Activated T-cell treated with anti-CD3 and anti-CD28 coated beads for 24 hours (primary cell): ENCODE measurements around the gene RNF26.

Experiments used
- DNase-seq: peaks from one replicate; pipeline ENCODE4 v3.0.0-alpha.2; 2020; ENCODE audit warnings: low read depth

RNF26 gene

DNA sequence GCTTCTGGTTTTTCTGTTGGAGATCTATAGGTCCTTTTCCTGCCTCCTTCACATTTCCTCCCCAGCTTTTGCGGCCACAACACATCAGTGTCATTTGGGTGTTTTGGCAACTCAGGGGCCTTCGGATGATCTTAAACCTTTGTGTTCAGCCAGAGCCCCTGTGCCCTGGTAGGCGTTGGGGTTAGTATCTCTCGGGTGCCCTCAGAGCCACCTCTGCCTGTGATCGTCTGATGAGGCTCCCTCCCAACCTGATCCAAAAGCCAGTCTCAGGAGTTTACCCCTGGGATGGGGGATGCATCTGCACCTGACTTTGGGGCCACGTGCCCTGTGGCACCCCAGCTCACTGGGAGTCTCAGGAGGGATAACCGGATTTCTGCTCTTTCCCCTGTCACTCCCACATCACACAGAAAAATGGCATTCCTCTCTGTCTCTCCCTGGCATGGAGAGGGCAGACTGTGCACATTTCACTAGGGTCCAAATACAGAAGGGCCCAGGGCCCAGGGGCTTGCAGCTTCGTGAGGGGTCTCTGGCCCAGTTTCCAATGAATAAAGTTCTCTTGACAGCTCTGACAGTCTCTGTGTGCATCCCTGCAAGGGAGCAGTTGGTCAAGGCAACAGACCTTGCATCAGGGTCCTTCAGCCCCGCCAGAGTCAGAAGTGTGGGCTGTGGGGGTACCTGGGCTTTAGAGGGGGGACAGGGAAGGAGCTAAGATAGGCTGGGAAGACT is 2.6 kb downstream of the RNF26 start:
- no peak for DNase-seq

DNA sequence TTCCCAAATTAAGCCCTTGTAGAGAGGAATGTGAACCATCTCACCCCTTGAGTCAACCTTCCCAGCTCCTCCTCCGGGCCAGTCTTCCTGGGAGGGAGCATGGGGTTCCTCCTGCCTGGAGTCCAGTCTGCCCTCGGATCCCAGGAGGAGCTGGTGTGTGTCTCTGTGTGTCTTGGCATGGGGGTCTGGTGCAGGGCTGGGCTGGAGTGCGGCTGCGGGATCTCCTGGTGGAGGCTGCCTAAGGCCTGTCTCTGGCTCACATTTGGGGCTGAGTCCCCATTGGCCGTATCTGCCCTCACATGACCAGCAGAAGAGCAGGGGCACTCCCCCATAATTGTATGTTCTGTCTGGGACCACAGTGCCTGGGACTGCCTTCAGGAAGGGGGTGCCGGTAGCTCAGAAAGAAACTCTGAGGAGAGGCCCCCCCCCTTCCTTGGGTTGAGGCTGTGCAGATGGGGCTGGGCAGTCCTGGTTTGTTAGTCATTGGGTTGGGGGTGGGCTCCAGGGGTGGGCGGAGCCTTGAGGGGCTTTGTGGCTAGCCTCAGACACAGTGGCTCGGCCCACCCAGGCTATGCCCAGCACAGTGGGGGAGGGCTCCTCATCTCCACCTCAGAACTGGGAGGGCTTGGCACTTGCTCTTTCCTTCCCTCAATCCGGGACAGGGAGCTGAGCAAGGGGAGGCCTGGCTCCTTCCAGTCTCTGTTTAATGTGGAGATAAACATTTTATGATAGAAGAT is 3.4 kb downstream of the RNF26 start:
- DNase-seq, result no peak

DNA sequence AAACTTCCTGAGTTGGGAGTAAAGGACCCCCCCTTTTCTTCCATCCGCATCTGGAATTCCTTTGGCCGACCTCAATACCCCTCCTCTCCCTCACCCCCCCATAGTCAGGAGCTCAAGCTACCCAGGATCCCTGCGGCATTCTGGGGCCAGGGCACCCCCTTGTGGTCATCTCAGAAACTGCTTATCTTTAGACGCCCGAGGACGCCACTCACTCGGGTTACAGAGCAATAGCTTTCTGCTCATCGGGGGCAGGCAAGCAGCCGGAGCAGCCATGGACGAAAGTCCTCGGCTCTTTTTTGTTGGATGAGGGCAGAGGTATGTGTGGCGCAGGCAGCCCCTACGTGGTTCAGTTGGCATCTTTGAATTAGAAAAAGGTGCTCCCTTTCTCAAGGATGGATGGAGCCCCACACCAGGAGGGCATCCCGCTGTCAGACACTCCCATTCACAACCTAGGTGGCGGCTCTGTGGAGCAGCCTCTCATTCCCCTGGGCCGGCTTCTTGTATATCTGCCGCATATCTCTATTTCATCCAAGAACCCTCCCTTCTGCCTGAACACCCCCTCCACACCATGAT is 4.1 kb downstream of the RNF26 start:
- DNase-seq, result peak; percentile 58

DNA sequence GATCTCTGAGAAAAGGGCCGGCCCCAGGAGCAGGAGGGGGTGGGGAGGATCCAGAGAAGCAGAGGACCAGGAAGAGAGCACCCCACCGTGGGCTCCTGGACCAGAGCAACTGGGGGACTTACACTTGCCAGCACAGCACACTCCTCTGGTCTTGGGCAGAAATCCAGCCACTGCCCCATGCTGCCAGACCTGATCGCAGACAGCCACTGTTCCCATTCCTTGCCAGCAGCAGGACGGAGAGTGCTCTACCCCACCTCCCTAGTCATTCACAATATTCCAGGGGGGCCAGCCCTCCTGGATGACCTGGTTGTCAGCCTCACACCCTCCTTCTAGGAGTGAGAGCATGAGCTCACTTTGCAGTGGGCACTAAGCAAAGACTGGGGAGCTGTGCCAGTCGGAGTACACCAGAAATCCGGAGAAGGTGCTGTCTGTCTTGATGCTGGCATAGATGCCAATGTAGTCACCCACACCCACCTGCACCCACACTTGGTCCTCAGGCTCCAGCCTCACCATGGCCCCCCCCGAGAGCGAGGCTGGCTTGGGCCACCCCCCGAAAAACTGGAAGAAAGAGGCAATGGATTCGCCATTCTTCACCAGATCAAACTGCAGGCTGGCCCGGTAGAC is 4.8 kb downstream of the RNF26 start:
- DNase-seq, result no peak

DNA sequence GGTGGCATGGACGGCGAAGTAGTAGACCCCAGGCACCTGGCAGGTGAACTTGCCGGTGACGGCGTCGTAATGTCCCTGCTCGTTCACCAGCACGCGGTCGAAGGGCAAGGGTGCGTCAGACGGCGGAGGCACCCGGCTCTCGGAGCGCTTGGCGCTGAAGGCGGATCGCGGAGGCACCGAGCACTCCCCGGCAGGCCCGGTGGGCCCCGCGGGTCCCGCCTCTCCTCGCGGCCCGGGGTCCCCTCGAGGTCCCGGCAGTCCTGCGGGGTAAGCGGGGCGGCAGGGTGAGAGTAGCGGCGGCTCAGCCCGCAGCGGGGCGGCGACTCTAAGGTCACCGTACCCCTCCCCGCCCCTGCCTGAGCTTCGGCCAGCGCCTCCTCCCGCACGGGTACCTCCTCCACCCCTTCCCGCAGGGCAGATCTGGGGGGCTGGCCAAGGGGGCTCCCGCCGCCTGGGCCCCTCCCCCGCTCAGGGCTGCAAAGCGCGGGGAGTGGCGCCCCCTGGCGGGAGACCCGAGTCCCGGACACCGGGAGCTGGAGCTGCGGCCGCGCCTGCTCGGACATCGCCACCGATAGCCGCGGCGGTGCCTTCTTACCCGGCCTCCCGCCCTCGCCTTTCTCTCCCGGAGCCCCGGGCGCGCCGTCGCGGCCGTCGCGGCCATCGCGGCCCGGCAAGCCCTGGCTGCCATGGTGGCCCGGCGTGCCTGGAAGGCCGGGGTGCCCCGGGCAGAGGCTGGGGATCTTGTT is 5.4 kb downstream of the RNF26 start:
- DNase-seq, result no peak

DNA sequence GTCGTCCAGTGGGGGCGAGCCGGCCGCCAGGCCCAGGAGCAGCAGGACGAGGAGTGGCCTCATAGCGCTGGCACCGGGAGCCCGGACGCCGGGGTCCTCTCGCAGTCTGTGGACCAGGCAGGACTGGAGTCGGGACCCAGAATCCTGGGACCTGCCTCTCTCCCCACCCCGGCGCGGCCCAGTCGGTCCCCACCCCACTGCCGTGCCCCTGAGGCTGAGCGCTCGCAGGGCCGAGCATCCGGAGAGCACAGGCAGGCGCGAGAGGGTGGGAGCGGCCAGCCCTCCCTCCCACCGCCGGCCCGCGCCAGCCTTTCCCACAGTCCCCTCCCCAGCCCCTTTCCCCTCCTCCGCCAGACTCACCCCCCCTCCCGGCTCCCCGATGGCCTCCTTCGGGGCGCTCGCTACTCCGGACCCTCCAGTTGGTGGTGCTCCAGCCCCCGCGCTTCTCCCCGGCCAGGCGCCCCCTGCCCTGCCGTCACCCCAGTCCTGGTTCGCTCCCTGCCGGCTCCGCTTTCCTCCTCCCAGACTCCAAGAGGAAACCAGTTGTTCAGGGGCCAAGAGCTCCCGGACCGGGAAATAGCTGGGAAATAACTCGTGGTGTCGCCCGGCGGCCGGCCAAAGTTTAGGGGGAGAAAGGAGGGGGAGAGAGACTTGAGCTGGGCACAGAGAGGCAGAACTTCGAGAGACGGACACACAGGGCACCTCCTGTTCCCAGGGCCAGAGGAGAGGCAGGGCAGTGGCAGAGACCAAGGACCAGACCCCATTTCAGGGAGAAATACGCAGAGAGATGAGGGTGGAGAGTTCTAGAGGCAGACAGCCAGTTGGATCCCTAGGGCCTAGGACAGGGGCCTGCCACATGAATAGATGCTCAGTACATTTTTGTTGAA is 6.3 kb downstream of the RNF26 start, which contains the start of gene C1QTNF5:
C1QTNF5 (minus strand) TSS at position 549 of the 887 bp plus-strand sequence; CDS start at position 63, 486 bp downstream.
- DNase-seq, result no peak

DNA sequence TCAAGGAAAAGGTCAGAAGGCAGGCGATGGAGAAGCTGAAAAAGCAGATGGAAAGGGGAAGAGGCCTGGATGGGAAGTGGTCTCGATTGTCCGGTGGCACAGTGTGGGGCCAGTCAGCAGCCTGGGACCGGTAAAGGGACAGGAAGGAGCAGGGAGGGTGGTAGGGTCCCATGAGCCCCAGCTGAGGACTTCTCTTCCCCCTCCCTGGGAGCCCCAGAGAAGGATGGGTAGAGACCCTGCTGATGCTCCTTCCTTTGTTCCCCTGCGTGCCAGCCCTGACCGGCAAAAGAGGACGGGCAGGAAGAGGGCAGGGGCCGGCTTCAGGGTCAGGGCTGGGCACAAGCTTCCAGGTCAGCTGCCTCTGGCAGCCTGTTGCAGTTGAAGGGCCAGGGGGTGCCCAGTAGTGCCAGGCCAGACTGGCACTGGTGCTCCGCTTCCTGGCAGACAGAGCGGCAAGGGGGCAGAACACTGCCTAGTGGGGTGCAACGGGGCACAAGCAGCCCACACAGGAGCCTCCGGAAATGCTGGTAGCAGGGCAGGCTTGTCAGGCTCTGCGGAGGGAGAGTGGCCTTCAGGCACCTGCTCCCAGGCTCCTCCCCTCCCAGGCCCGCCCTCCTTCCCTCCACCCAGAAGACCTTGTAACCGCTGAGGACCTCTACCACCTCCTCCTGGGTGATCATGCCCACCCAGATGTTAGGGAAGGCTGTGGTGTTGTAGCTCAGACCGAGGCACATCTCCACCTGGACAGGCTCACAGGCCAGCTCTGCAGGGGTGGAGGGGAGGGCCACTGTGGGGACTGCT is 7.1 kb downstream of the RNF26 start:
- DNase-seq, result no peak

DNA sequence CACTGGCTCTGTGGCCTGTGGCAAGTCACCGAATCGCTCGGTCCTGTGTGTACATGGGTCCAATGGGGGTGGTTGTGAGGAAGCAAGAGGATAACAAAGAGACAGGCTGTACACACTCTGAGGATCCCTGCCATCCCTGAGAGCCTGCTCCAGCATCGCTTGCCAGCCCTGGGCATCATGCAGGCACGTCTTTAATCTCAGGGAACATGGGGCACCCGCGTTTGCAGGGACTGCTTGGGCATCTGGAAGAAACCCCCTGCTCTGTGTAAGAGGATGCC is 7.6 kb downstream of the RNF26 start:
- DNase-seq, result no peak

DNA sequence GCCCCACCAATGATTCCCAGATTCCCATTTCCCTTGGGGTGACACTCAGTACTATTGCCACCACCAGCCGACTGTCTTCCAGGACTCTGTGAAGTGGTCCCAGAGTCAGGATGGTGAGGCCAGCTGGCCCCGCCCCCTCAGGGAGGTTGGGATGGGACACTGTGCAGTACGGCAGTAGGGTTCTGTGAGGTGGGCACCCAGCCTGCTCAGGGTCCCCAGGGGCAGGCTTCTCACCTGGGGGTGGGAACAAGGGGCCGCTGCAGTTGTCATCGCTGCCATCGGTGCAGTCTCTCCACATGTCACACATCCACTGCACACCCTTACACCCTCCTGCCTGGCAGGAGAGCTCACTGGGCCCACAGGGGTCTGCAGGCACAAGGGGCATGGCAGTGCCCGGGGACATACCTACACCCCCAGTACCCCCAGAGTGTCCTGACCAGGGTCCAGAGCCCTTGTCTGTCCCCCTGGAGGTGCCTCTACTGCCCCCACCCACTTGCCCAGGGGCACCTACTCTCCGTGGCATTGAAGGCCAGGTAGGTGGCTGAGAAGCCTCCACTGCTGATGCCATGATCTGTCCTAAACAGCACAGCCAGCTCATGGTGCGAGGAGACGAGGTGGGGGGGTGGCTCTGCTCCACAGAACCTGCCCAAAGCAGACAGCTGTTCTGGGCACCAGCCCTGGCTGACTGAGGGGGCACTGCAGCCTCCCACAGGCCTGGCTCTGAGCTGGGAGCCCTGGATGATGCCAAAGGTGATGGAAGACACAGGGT is 8.2 kb downstream of the RNF26 start:
- DNase-seq, result no peak

DNA sequence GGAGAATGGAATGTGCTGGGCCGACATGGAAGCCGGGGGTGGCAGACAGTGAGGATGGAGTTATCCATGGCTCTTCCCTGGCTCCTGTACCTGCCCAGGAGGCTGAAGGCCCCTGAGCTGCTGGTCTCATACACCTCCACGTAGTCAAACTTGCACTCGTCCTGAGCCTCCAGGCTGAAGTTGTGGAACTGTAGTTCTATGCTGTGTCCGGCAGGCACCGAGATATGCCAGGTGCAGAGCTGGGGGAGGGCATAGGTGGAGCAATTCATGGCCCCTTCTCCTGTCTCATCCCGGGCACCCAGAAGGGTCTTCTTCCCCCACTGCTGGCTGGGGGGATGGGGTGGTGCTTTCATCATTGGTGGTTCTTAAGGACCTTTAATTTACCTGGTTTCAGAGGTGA is 9.4 kb downstream of the RNF26 start:
- no peak for DNase-seq

DNA sequence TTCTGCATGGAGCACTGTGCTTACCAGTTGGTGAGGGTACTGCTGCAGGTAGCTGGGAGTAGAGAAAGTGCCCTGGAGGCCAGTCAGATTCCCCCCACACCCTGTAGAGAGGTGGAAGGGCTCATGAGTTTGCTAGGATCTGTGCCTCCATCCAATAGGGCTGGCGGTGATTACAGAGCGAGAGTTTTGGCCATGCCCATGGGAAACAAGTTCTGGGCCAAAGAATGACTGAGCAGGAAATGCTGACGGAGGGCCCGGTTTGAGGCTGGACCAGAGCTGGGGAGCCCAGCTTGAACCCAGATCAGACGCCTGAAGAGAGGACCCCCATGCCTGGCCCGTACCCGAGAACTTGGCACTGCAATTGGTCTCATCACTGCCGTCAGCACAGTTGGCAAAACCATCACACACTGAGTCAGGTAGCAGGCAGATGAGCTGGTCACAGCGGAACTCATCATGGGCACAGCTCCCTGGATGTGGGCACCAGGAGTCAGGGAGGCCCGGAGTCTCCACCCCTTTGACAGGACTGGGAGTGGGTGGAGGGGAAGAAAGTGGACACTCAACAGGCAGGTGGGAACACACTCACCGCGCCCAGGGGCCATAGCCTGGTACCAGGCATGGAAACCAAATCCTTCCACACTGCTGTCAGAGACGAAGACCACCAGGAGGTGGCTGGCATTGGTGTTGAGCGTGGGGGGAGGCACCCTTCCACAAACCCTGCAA is 10.1 kb downstream of the RNF26 start:
- no peak for DNase-seq

DNA sequence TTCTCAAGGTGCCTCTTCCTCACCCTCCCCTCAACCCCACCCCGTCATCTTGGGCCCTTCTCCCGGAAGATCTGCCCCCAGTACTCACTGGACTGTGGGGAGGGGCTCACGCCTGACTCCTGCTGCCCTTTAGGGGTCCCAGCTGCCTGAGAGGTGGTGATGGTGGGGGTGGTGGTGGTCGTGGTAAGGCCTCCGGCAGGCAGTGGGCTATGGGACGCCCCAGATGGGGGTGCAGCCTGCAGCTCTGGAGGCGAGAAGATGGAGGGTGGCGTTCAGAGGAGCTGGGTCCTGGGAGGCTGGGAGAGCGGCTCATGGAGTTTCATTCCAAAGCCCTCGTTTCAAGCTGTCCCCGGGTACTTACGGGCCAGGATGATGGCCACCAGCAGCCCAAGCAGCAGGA is 11.4 kb downstream of the RNF26 start:
- DNase-seq, result no peak

DNA sequence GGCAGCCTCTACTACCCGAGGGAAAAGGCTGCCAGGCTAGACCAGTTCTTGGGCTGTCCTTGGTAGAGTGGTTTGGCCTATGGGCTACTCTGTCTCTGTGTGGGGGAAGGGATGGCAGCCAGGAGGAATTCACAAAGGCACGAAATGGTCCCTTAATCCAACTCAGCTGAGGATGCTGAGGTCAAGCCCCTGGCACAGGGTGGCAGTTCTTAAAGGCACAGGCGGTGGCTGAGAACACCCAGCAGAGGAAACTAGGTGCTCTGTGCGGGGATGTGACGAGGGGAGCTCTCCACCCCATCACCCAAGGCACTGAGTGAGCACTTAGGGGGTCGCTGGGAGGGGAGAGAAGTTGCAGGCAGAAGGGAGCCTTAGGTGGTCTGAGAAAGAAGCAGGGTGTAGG is 12.3 kb downstream of the RNF26 start, which contains the start of gene MFRP:
MFRP (minus strand) TSS at position 101 of the 400 bp plus-strand sequence. CDS start 192 bp downstream, outside the sequence.
- DNase-seq, result no peak

DNA sequence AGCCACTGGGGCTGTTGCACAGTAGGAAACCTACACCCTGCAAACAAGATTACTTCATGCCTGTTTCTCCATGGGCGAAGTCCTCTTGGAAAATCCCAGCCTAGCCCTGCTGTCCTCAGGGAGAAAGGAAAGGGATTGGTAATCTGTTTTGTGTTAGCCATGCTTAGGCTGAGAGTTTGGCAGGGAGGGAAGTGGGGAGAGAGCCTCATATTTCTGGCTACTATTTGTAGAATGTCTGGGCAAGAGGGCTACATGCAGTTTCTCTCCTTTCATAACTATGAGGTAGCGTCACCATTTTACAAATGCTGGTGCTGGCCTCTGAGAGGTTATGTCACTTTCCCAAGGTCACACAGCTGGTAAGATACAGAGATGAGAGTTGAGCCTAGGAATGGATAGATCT is 12.9 kb downstream of the RNF26 start:
- no peak for DNase-seq

DNA sequence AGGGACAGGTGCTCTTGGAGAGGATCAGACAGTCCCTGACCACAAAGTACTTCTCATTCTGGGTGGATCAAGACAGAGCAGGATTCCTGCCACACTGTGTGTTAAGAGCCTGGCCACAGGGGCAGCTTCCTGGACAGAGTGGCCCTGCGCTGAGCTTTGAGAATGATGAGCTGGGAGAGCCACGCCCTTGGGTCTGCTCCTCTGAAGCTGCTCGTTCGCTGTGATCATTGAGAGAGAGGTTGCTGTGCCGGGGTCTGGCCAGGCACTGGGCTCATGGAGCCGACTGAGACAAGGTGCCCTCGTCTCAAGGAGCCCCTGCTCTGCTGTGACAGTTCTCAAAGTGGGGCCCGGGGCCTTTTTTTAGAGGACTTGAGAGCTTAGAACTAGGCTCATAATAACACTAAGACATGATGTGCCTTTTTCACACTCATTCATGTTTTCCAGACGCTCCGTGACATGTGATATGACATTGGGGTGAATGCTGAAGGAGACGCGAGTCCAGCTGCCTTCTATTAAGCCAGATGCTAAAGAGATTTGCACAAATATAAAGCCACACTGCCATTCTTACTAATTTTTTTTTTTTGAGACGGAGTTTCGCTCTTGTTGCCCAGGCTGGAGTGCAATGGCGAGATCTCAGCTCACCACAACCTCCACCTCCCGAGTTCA is 13.7 kb downstream of the RNF26 start:
- DNase-seq, result no peak

DNA sequence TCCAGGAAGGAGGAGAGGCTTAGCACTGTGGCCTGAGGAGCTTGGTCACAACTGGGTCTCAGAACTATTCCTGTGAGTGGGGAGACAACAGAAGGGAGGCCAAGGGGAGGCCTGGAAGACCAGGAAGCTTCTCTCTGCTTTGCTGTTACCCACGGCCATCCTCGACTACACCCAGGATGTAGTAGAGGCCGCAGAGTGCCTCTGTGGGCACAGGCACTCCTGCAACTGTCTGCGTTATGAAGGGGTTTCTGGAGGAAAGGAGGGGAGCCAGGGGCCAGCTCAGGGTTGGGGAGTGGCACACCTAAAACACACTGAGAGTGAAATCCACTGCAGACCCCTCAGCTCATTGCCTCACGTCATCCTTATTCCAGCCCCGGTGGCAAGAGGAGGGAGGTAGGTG is 16.0 kb downstream of the RNF26 start:
- DNase-seq, result no peak

DNA sequence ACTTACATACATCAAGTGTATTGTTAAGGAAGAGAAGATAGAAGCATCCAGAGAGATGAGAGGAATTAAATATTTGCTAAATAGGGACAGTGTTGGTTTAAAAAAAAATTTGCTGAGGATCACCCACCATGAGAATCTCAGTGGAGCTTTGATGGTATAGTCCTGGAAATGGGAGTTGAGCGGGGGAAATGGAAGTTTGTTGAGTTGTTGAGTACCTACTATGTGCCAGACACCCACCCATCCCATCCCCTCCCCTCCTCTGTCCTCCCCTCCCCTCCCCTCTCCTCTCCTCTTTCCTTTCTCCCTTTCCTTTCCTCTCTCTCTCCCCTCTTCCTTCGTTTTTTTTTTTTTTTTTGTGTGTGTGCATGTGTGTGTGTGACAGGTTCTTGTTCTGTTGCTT is 16.9 kb downstream of the RNF26 start:
- no peak for DNase-seq

DNA sequence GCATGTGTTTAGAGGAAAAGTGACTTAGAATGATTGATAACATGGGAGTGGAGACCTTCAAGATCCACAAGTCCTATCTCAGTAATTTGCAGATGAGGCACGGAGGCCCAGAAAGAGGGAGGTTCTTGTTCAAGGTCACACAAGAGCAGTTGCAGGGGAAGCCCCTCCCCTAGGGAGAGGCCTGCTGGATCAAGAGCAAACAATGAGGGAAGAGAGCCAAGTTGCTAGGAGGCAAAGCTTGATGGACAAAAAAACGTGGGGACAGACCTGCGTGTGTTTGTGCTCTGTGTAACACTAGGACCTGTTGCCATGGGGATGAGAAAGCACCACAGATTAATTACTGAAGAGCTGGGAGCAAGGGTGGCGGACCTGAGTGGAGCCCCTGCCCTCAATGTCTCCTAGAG is 18.5 kb downstream of the RNF26 start:
- no peak for DNase-seq
